Caco-2 (cell line): ENCODE measurements around the gene DUSP21. TPM values are rescaled to one million over a fixed set of nuclear protein-coding genes. Genes with fewer than 3 reads are reported as not detected.

Source experiments
- BruUV-seq: library from RNA; stranded (reverse); fragments of 400-500 nt; replicated peaks from 2 replicates; lab custom pipeline; 2021; lab: Mats Ljungman, UMichigan
- CTCF ChIA-PET: fragments of 300-600 bp; sonication (Branson Sonifier 250); formaldehyde crosslinking; loops from one replicate; lab custom pipeline; 2022; ENCODE audit warnings: antibody characterized with exemption; lab: Charles Lee
- POLR2A ChIA-PET: fragments of 300-600 bp; sonication (Branson Sonifier 250); formaldehyde crosslinking; loops from one replicate; lab custom pipeline; 2022; ENCODE audit warnings: antibody characterized with exemption; lab: Charles Lee
- DNase-seq, 2 experiments: peaks; one replicate each; pipeline versions ENCODE4 v3.0.0 to v3.0.0-alpha.2; 2020 to 2022
- H3K27me3 ChIP-seq: replicated peaks from 2 replicates; pipeline ENCODE4 v1.6.0; 2011; ENCODE audit warnings: low read length; ENCODE audit not compliant: control insufficient read depth, insufficient read depth
- H3K36me3 ChIP-seq: 2 replicates; pipeline ENCODE4 v1.5.1; 2011; ENCODE audit warnings: low read length; ENCODE audit not compliant: control insufficient read depth, insufficient read depth
- H3K4me1 ChIP-seq: fragments of 250-450 bp; sonication (Bioruptor Pico); 2 replicates; pipeline ENCODE4 v1.5.1; 2020; ENCODE audit warnings: mild to moderate bottlenecking
- H3K4me3 ChIP-seq: 2 replicates; pipeline ENCODE4 v1.5.1; 2011; ENCODE audit warnings: low read depth, mild to moderate bottlenecking, control low read depth, low read length
- H3K9me3 ChIP-seq: fragments of 250-450 bp; sonication (Bioruptor Pico); 2 replicates; pipeline ENCODE4 v1.5.1; 2020; ENCODE audit warnings: mild to moderate bottlenecking, moderate library complexity
- H3K27ac Mint-ChIP-seq: one replicate; pipeline ENCODE4 v1.8.0; 2022; ENCODE audit warnings: mixed read lengths; ENCODE audit not compliant: unreplicated experiment
- H3K27me3 Mint-ChIP-seq: one replicate; pipeline ENCODE4 v1.8.0; 2022; ENCODE audit warnings: mixed read lengths; ENCODE audit not compliant: insufficient read depth, unreplicated experiment
- H3K36me3 Mint-ChIP-seq: one replicate; pipeline ENCODE4 v1.8.0; 2022; ENCODE audit warnings: mild to moderate bottlenecking, mixed read lengths; ENCODE audit not compliant: insufficient read depth, unreplicated experiment
- H3K4me1 Mint-ChIP-seq: one replicate; pipeline ENCODE4 v1.8.0; 2022; ENCODE audit warnings: low read depth, mixed read lengths; ENCODE audit not compliant: unreplicated experiment
- H3K4me3 Mint-ChIP-seq: one replicate; pipeline ENCODE4 v1.8.0; 2022; ENCODE audit warnings: mild to moderate bottlenecking, moderate library complexity, mixed read lengths; ENCODE audit not compliant: unreplicated experiment
- H3K9me3 Mint-ChIP-seq: one replicate; pipeline ENCODE4 v1.8.0; 2022; ENCODE audit warnings: mixed read lengths; ENCODE audit not compliant: unreplicated experiment
- CTCF ChIP-seq, 2 experiments: fragments of 200-600 bp in 1 of 2; IDR thresholded peaks; 1 replicate in 1 of 2; 2 replicates in 1 of 2; pipeline versions ENCODE4 v1.5.1 to v1.8.0; 2011 to 2022; ENCODE audit warnings: antibody characterized with exemption in 1 of 2, control low read depth in 1 of 2, inconsistent platforms in 1 of 2, low read depth in 1 of 2, low read length in 1 of 2, mild to moderate bottlenecking in 1 of 2, moderate library complexity in 1 of 2; ENCODE audit not compliant: insufficient read depth in 1 of 2, severe bottlenecking in 1 of 2, unreplicated experiment in 1 of 2
- intact Hi-C: fragments of 100-400 bp; cut with micrococcal nuclease; formaldehyde crosslinking; loops from one replicate; pipeline ENCODE4 v1.10.0; 2022; ENCODE audit not compliant: unreplicated experiment
- total RNA-seq: library from RNA; stranded (reverse); gene quantifications from 2 replicates; pipeline ENCODE4 v1.2.3, GENCODE V29; 2022

The DUSP21 gene
- total RNA-seq, 1 experiment from 2014 or later = not detected

GRCh38 chrX:44881549-44881948, 37.7 kb downstream of the DUSP21 start:
- BruUV-seq = no TSS peak
- POLR2A ChIA-PET = no interaction called here
- H3K4me3 Mint-ChIP-seq = no peak overlapping the region
- Histone ChIP-seq H3K9me3 (no peaks in the 10 kb centered on the region), H3K4me3 (no peak overlapping the region), H3K27me3 (no peaks in the 10 kb centered on the region), H3K4me1 (no peaks in the 10 kb centered on the region), H3K36me3 (no peaks in the 10 kb centered on the region)
- no peak overlapping the region for H3K27ac Mint-ChIP-seq
- CTCF ChIA-PET = no interaction called here
- H3K4me1 Mint-ChIP-seq = no peaks in the 10 kb centered on the region
- TF ChIP-seq CTCF (IDR thresholded peaks at IDR 0.05; ENCODE audit: insufficient read depth in 1 of 2, low read depth in 1 of 2, low read length in 1 of 2, severe bottlenecking in 1 of 2, unreplicated experiment in 1 of 2) = no peak
- no peaks in the 10 kb centered on the region for H3K27me3 Mint-ChIP-seq
- H3K36me3 Mint-ChIP-seq = peaks cover 6% of the 10 kb centered on the region
- H3K9me3 Mint-ChIP-seq = no peaks in the 10 kb centered on the region
- DNase-seq = no peak
- intact Hi-C loops = no loop called here

GRCh38 chrX:44882635-44883034, 38.8 kb downstream of the DUSP21 start:
- H3K4me3 ChIP-seq = no peak overlapping the region
- no peaks in the 10 kb centered on the region for H3K4me1 ChIP-seq
- ChIA-PET POLR2A (no interaction called here), CTCF (no interaction called here)
- H3K36me3 Mint-ChIP-seq = peaks cover 6% of the 10 kb centered on the region
- no peaks in the 10 kb centered on the region for H3K27me3 ChIP-seq
- no peaks in the 10 kb centered on the region for H3K9me3 Mint-ChIP-seq
- no peak overlapping the region for H3K27ac Mint-ChIP-seq
- BruUV-seq = no TSS peak
- no peak for DNase-seq
- no peak for TF ChIP-seq CTCF (IDR thresholded peaks at IDR 0.05; ENCODE audit: insufficient read depth in 1 of 2, low read depth in 1 of 2, low read length in 1 of 2, severe bottlenecking in 1 of 2, unreplicated experiment in 1 of 2)
- intact Hi-C loops = no loop called here
- H3K4me3 Mint-ChIP-seq = no peak overlapping the region
- H3K4me1 Mint-ChIP-seq = no peaks in the 10 kb centered on the region
- no peaks in the 10 kb centered on the region for H3K36me3 ChIP-seq
- no peaks in the 10 kb centered on the region for H3K9me3 ChIP-seq
- no peaks in the 10 kb centered on the region for H3K27me3 Mint-ChIP-seq

GRCh38 chrX:44884944-44885343, 41.1 kb downstream of the DUSP21 start:
- Histone ChIP-seq H3K9me3 (no peaks in the 10 kb centered on the region), H3K4me3 (no peak overlapping the region), H3K36me3 (no peaks in the 10 kb centered on the region), H3K4me1 (no peaks in the 10 kb centered on the region), H3K27me3 (no peaks in the 10 kb centered on the region)
- no peaks in the 10 kb centered on the region for H3K27me3 Mint-ChIP-seq
- ChIA-PET CTCF (no interaction called here), POLR2A (no interaction called here)
- BruUV-seq = no TSS peak
- H3K36me3 Mint-ChIP-seq = peaks cover 6% of the 10 kb centered on the region
- no peak for TF ChIP-seq CTCF (IDR thresholded peaks at IDR 0.05; ENCODE audit: insufficient read depth in 1 of 2, low read depth in 1 of 2, low read length in 1 of 2, severe bottlenecking in 1 of 2, unreplicated experiment in 1 of 2)
- DNase-seq = no peak
- intact Hi-C loops = no loop called here
- H3K4me3 Mint-ChIP-seq = no peak overlapping the region
- H3K27ac Mint-ChIP-seq = no peak overlapping the region
- no peaks in the 10 kb centered on the region for H3K4me1 Mint-ChIP-seq
- H3K9me3 Mint-ChIP-seq = no peaks in the 10 kb centered on the region
